ENCODE measurements around the gene EZR.
"Not testable (repeated sequence)": the region's sequence is repeated elsewhere in the genome, so short reads cannot be mapped to it uniquely, and the experiment has no call there.

Gene EZR

GRCh38 chr6:158835616-158836221 lies 16.6 kb upstream of the EZR start:
- H3K9me3 ChIP-seq, result no peaks in the 10 kb centered on the region; the same call in 1 of the 2 replicates
- DNase-seq (ENCODE audit: low spot score in 2 of 2), result no peak
- no peak overlapping the region for H3K4me3 ChIP-seq
- in situ Hi-C loops (cut with MboI; ENCODE audit: low sequenced_read_pairs), result no loop called here
- no peaks in the 10 kb centered on the region for H3K27me3 ChIP-seq (ENCODE audit: low read depth)
- no peaks in the 10 kb centered on the region for H3K4me1 ChIP-seq
- H3K36me3 ChIP-seq (replicated peaks), result no peaks in the 10 kb centered on the region

- H3K9me3 ChIP-seq, result no peaks in the 10 kb centered on the region; the same call in 1 of the 2 replicates
- no peaks in the 10 kb centered on the region for H3K4me1 ChIP-seq
- no peaks in the 10 kb centered on the region for H3K27me3 ChIP-seq (ENCODE audit: low read depth)
- no peak for DNase-seq (ENCODE audit: low spot score in 2 of 2)
- in situ Hi-C loops (cut with MboI; ENCODE audit: low sequenced_read_pairs), result no loop called here
- no peak overlapping the region for H3K4me3 ChIP-seq
- no peaks in the 10 kb centered on the region for H3K36me3 ChIP-seq (replicated peaks)
Observed at GRCh38 chr6:158834675-158835385, 15.7 kb upstream of the EZR start.

GRCh38 chr6:158832807-158833206 lies 13.6 kb upstream of the EZR start:
- H3K4me1 ChIP-seq; H3K36me3 ChIP-seq (replicated peaks); H3K4me3 ChIP-seq; H3K27me3 ChIP-seq (ENCODE audit: low read depth); H3K9me3 ChIP-seq; DNase-seq (ENCODE audit: low spot score in 2 of 2); in situ Hi-C loops (cut with MboI; ENCODE audit: low sequenced_read_pairs): not testable (repeated sequence)

GRCh38 chr6:158832026-158832425 lies 12.9 kb upstream of the EZR start:
- no peak overlapping the region for H3K4me3 ChIP-seq
- no peaks in the 10 kb centered on the region for H3K27me3 ChIP-seq (ENCODE audit: low read depth)
- H3K4me1 ChIP-seq, result no peaks in the 10 kb centered on the region
- H3K36me3 ChIP-seq (replicated peaks), result no peaks in the 10 kb centered on the region
- no peaks in the 10 kb centered on the region; the same call in 1 of the 2 replicates for H3K9me3 ChIP-seq
- in situ Hi-C loops (cut with MboI; ENCODE audit: low sequenced_read_pairs), result no loop called here
- DNase-seq (ENCODE audit: low spot score in 2 of 2), result no peak

GRCh38 chr6:158831571-158831970 lies 12.4 kb upstream of the EZR start:
- H3K27me3 ChIP-seq (ENCODE audit: low read depth), result no peaks in the 10 kb centered on the region
- no peak for DNase-seq (ENCODE audit: low spot score in 2 of 2)
- no peak overlapping the region for H3K4me3 ChIP-seq
- H3K4me1 ChIP-seq, result no peaks in the 10 kb centered on the region
- H3K36me3 ChIP-seq (replicated peaks), result no peaks in the 10 kb centered on the region
- in situ Hi-C loops (cut with MboI; ENCODE audit: low sequenced_read_pairs), result no loop called here
- no peaks in the 10 kb centered on the region; the same call in 1 of the 2 replicates for H3K9me3 ChIP-seq

- in situ Hi-C loops (cut with MboI; ENCODE audit: low sequenced_read_pairs), result no loop called here
- no peaks in the 10 kb centered on the region; the same call in 1 of the 2 replicates for H3K9me3 ChIP-seq
- no peaks in the 10 kb centered on the region for H3K27me3 ChIP-seq (ENCODE audit: low read depth)
- H3K4me1 ChIP-seq, result no peaks in the 10 kb centered on the region
- no peaks in the 10 kb centered on the region for H3K36me3 ChIP-seq (replicated peaks)
- no peak overlapping the region for H3K4me3 ChIP-seq
- DNase-seq (ENCODE audit: low spot score in 2 of 2), result no peak
Observed at GRCh38 chr6:158830736-158831135, 11.6 kb upstream of the EZR start.

GRCh38 chr6:158828807-158829206 lies 9.6 kb upstream of the EZR start:
- Histone ChIP-seq H3K9me3 (no peaks in the 10 kb centered on the region; the same call in 1 of the 2 replicates), H3K4me3 (no peak overlapping the region), H3K4me1 (no peaks in the 10 kb centered on the region), H3K36me3 (replicated peaks) (no peaks in the 10 kb centered on the region), H3K27me3 (ENCODE audit: low read depth) (no peaks in the 10 kb centered on the region)
- DNase-seq (ENCODE audit: low spot score in 2 of 2), result no peak
- in situ Hi-C loops (cut with MboI; ENCODE audit: low sequenced_read_pairs), result no loop called here

GRCh38 chr6:158826819-158827501 lies 7.8 kb upstream of the EZR start:
- DNase-seq (ENCODE audit: low spot score in 2 of 2), result no peak
- Histone ChIP-seq H3K4me1 (no peaks in the 10 kb centered on the region), H3K36me3 (replicated peaks) (no peaks in the 10 kb centered on the region), H3K4me3 (no peak overlapping the region), H3K27me3 (ENCODE audit: low read depth) (no peaks in the 10 kb centered on the region), H3K9me3 (no peaks in the 10 kb centered on the region)
- in situ Hi-C loops (cut with MboI; ENCODE audit: low sequenced_read_pairs), result no loop called here

GRCh38 chr6:158825951-158826306 lies 6.8 kb upstream of the EZR start:
- H3K36me3 ChIP-seq (replicated peaks), result no peaks in the 10 kb centered on the region
- no peak overlapping the region for H3K4me3 ChIP-seq
- in situ Hi-C loops (cut with MboI; ENCODE audit: low sequenced_read_pairs), result no loop called here
- no peaks in the 10 kb centered on the region for H3K9me3 ChIP-seq
- no peak for DNase-seq (ENCODE audit: low spot score in 2 of 2)
- no peaks in the 10 kb centered on the region for H3K4me1 ChIP-seq
- H3K27me3 ChIP-seq (ENCODE audit: low read depth), result no peaks in the 10 kb centered on the region

- in situ Hi-C loops (cut with MboI; ENCODE audit: low sequenced_read_pairs), result no loop called here
- Histone ChIP-seq H3K27me3 (ENCODE audit: low read depth) (no peaks in the 10 kb centered on the region), H3K4me3 (no peak overlapping the region), H3K9me3 (no peaks in the 10 kb centered on the region), H3K4me1 (no peaks in the 10 kb centered on the region), H3K36me3 (replicated peaks) (no peaks in the 10 kb centered on the region)
- no peak for DNase-seq (ENCODE audit: low spot score in 2 of 2)
Observed at GRCh38 chr6:158825038-158825950, 6.1 kb upstream of the EZR start.

- DNase-seq (ENCODE audit: low spot score in 2 of 2); in situ Hi-C loops (cut with MboI; ENCODE audit: low sequenced_read_pairs); H3K9me3 ChIP-seq; H3K27me3 ChIP-seq (ENCODE audit: low read depth); H3K36me3 ChIP-seq (replicated peaks); H3K4me3 ChIP-seq; H3K4me1 ChIP-seq: not testable (repeated sequence)
Observed at GRCh38 chr6:158823616-158824015, 4.4 kb upstream of the EZR start.

- Histone ChIP-seq H3K9me3 (peaks cover 7% of the 10 kb centered on the region; the same call in 1 of the 2 replicates), H3K27me3 (ENCODE audit: low read depth) (no peaks in the 10 kb centered on the region), H3K36me3 (replicated peaks) (peaks cover 23% of the 10 kb centered on the region), H3K4me3 (no peak overlapping the region), H3K4me1 (peaks cover 22% of the 10 kb centered on the region)
- no peak for DNase-seq (ENCODE audit: low spot score in 2 of 2)
- in situ Hi-C loops (cut with MboI; ENCODE audit: low sequenced_read_pairs), result no loop called here
Observed at GRCh38 chr6:158819977-158820622, 932 bp upstream of the EZR start.

GRCh38 chr6:158818581-158819212 lies 471 bp downstream of the EZR start:
- H3K36me3 ChIP-seq (replicated peaks), result peaks cover 35% of the 10 kb centered on the region
- peak; percentile 45 to 82 for DNase-seq (ENCODE audit: low spot score in 2 of 2)
- peak overlapping the region; percentile 71 for H3K4me3 ChIP-seq
- peaks cover 27% of the 10 kb centered on the region for H3K4me1 ChIP-seq
- in situ Hi-C loops (cut with MboI; ENCODE audit: low sequenced_read_pairs), result no loop called here
- no peaks in the 10 kb centered on the region for H3K27me3 ChIP-seq (ENCODE audit: low read depth)
- H3K9me3 ChIP-seq, result peaks cover 7% of the 10 kb centered on the region; the same call in 1 of the 2 replicates
